ENCODE results near the gene LRFN4.
"Not testable (repeated sequence)": the region's sequence is repeated elsewhere in the genome, so short reads cannot be mapped to it uniquely, and the experiment has no call there.

Gene LRFN4

GRCh38 chr11:66856496-66857233 is at the start of gene LRFN4:
Gene LRFN4 (plus strand): TSS chr11:66857064. CDS start chr11:66857745, 681 bp downstream.
- peak; percentile 46 for DNase-seq

- DNase-seq, result no peak
Measured at GRCh38 chr11:66809592-66809991, 47.3 kb upstream of the LRFN4 start.

- DNase-seq, result no peak
Measured at GRCh38 chr11:66810576-66811185, 46.2 kb upstream of the LRFN4 start.

GRCh38 chr11:66814678-66815077 is 42.2 kb upstream of the LRFN4 start:
- no peak for DNase-seq

DNA sequence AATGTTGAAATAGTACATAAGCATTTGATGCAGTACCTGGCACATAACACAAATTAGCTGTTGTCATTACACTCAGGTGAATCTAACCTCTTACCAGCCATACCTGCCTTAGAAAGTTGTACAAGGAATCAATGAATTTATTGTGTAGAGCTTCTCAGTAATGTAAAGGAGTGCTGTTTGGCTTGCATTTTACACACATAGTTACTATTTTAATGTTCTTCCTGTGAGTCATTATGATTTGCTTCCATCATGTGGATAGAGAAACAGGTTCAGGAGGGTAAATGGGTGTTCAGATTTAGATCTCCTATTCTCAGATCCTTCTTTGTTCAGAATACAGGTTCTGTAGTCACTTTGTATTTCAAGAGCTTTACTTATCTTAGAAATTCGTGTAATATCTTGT is 41.2 kb upstream of the LRFN4 start:
- DNase-seq, result peak; percentile 37

DNA sequence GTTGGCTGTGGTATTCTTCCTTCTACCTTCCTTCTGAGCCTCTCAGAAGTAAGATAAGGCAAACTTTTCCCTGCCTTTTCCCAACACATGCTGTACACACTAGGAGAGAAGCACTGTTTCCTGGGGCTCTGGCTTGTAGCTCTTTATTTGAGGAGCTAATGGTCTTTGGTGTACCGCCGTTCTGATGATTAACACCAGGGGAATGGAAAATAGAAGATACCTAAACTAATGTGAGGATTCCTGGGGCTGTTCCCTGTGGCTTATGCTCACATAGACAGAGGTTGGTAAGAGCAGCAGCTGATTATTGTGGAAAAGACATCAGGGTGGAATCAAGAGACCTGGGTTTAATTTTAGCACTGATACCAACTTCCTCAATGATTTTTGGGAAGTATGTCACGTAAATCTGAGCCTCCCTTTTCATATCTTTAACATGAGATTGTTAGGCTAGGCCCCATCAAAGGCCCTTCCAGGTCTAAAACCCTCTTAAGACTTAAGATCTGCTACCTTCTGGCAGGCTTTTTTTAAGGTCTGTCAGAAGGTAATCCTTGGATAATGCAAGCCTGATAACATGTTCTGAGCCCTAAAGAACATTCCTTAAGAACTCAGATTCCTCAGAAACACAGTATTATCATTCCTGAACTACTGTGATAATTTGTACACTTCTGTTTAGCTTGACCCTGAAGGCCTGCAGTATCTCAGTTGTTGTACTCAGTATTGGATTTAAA is 38.5 kb upstream of the LRFN4 start:
- DNase-seq, result no peak

DNA sequence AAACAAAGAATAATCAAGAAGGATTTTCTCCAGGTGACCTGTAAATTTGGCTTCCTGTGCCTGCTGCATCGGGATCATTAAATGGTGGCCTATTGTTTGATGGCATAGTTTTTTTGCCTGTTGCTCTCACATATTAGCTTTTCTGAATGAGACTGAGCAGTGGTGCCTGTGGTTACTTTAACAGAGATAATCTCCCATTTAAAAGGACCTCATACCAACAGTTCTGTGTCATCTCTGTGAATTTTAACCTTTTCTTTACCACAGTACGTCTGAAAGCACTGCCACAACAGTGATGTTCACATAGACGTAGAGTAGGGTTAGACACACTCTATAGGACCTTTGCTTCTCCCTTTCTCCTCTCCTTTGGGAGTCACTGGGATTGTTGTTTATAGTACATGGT is 36.5 kb upstream of the LRFN4 start:
- DNase-seq, result no peak

- DNase-seq, result no peak
Measured at GRCh38 chr11:66820901-66821300, 36.0 kb upstream of the LRFN4 start.

- no peak for DNase-seq
Measured at GRCh38 chr11:66823700-66824099, 33.2 kb upstream of the LRFN4 start.

DNA sequence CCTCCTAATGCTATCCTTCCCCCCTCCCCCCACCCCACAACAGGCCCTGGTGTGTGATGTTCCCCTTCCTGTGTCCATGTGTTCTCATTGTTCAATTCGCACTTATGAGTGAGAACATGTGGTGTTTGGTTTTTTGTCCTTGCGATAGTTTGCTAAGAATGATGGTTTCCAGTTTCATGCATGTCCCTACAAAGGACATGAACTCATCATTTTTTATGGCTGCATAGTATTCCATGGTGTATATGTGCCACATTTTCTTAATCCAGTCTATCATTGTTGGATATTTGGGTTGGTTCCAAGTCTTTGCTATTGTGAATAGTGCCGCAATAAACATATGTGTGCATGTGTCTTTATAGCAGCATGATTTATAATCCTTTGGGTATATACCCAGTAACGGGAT is 32.3 kb upstream of the LRFN4 start:
- not testable (repeated sequence) for DNase-seq

DNA sequence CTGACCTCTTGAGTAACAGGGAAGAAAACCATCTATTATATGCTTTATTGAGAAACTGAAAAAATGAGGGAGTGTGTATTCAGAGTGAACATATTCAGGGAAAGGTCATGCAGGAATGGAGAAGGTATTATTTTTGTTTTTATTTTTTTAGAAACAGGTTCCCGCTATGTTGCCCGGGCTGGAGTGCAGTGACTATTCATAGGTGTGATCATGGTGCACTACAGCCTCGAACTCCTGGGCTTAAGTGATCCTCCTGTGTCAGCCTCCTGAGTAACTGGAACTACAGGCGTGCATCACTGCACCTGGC is 22.4 kb upstream of the LRFN4 start:
- no peak for DNase-seq

- no peak for DNase-seq
Measured at GRCh38 chr11:66834943-66835342, 21.9 kb upstream of the LRFN4 start.

- no peak for DNase-seq
Measured at GRCh38 chr11:66835768-66836405, 21.0 kb upstream of the LRFN4 start.

DNA sequence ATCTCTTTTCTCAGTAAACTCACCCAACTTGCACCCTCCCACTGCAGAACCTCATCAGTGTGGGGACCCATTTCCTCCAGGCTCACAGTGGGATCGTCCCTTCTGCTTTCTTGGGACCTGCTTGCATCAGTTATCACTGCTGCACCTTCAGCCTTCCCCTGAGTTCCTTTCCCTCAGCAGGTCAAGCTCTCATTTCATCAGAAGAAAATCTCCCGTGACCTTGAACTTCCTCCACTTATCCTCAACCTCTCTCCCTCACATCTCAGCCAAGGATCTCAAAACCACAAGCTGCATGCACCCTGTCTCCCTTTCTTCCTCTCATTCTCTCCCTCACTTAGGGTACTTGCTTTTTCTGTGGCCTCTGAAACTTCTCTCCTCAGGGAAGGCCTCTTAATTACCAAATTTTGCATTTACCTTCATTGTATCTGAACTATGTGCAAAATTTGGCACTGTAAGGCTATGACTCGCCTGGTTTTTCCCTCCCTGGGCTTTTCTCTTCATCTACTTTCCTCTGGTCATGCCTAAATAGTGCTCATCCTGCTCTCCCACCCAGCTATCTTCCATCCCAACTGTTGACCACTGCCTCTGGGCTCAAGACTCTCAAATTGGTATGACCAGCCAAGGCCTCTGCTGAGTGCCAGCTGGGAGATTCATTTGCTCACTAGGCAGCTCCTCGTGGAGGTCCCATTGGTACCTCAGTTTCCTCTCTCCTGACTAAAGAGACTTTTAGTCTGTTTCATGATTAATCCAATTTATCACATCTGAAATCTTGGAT is 16.4 kb upstream of the LRFN4 start:
- no peak for DNase-seq

DNA sequence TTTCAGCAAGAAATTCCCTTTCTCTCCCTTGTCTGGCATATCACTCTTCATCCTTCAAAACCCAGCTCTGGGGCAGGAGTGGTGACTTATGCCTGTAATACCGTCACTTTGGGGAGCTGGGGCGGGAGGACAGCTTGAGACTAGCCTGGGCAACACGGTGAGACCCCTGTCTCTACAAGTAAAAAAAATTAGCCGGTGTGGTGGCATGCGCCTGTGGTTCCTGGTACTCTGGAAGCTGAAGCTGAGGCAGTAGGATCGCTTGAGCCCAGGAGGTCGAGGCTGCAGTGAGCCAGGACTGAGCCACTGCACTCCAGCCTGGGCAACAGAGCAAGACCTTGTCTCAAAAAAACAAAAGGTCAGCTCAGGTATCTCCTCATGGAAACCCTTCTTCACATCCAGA is 15.0 kb upstream of the LRFN4 start:
- DNase-seq, result no peak

DNA sequence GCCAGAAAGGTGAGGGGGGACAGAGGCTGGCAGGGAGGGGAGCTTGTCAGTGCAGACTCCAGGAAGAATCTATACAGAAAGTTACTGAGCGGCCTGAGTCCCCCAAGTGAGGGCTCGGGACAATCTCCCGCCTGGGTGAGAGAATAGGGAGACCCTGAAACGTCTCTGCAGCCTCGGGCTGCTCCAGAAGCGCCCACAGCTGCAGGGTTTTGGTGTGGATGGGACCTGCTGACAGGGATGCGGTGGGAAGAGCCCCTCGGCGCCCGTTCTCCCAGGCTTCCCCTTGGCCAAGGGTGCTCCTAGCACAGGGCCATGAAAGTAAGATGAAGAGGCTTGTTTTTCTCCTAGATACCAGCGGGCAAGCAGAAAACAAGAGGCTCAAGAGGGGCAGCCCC is 14.4 kb upstream of the LRFN4 start:
- DNase-seq, result no peak

DNA sequence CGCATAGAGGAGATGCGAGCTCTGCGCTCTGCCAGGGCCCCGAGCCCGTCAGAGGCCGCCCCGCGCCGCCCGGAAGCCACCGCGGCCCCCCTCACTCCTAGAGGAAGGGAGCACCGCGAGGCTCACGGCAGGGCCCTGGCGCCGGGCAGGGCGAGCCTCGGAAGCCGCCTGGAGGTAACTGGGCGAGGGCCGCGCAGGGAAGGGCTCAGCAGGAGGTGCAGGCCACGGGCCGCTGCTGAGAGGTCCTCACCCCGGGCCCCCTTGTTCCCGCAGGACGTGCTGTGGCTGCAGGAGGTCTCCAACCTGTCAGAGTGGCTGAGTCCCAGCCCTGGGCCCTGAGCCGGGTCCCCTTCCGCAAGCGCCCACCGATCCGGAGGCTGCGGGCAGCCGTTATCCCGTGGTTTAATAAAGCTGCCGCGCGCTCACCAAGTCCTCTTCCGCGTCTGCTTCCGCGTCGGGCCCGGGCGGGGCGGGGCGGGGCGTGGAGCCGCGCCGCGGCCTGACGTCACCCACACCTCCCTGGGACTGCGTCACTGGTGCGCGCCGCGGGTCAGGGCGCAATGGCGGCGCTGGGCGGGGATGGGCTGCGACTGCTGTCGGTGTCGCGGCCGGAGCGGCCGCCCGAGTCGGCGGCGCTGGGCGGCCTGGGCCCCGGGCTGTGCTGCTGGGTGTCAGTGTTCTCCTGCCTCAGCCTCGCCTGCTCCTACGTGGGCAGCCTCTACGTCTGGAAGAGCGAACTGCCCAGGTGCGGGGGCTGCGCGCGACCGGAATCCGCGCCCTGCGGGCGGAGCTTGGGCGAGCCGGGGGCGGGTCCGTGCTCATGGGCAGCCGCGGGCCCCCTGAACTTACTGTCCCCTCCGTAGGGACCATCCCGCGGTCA is 13.7 kb upstream of the LRFN4 start, which contains the start of gene RCE1:
TSS of gene RCE1 (plus strand) at position 546 of the 880 bp plus-strand sequence. CDS start at position 561, 15 bp downstream.
- DNase-seq, result peak; percentile 87

DNA sequence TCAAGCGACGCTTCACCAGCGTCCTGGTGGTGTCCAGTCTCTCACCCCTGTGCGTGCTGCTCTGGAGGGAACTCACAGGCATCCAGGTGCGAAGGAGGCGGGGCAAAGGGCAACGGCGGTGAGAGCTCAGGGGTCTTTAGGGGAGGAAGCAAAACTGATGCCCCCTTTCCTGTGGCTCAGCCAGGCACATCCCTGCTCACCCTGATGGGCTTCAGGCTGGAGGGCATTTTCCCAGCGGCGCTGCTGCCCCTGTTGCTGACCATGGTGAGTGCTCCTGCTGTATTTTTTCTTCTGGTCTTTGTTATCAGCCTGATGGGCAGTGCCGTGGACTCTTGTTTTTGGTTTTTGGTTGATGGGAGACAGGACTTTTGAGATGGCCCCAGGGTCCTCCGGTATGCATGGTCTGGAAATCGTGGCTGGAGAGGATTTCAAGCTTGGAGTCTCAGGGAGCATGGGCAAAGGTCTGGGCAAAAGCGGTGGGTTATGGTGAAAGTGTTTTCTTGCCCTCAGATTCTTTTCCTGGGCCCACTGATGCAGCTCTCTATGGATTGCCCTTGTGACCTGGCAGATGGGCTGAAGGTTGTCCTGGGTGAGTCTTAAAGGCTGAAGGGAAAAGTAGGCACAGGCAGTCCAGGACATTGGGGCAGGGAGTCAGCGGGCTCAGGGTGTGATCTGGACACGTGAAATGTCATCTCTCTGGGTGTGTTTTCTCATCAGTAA is 12.9 kb upstream of the LRFN4 start:
- no peak for DNase-seq

- no peak for DNase-seq
Measured at GRCh38 chr11:66844496-66845142, 12.2 kb upstream of the LRFN4 start.

DNA sequence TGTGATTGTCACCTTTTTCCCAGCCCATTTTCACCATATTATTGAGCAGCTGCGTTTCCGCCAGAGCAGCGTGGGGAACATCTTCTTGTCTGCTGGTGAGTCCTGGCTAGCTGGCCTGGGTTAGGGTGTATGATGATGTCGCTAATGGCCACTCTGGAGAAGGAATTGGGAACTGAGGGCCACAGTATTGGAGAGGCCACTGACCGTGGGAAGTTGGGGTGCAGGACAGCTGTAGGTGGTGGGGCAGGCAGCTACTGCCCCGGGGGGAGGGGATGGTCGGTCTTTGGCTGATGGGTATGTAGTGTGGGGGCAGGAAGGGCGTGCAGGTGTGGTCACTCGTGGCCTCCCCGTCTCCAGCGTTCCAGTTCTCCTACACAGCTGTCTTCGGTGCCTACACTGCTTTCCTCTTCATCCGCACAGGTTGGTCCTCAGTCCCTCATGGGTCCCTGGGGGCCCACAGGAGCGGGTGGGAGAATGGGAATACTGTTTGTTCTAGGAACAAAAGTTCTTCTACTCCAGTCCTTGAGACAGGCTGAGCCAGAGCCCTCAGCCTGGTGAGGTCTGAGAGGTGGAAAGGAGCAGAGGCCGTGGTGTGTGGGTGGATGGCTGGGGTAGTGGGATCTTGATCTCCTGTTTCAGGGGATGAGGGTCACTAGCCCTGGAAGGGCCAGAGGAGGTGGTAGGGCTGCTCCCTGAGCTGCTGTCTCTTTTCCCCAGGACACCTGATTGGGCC is 11.6 kb upstream of the LRFN4 start:
- DNase-seq, result no peak

Data from HCEC 1CT (cell line).